ENCODE results near the gene FANCC. TPM values are rescaled to one million over a fixed set of nuclear protein-coding genes. Genes with fewer than 3 reads are reported as not detected.

The FANCC gene
- total and polyA plus RNA-seq, 2 of the 8 experiments (the other 6 are each of a cell fraction or from before 2014, with no cell fraction given) = 7.8 to 15.2 TPM

DNA sequence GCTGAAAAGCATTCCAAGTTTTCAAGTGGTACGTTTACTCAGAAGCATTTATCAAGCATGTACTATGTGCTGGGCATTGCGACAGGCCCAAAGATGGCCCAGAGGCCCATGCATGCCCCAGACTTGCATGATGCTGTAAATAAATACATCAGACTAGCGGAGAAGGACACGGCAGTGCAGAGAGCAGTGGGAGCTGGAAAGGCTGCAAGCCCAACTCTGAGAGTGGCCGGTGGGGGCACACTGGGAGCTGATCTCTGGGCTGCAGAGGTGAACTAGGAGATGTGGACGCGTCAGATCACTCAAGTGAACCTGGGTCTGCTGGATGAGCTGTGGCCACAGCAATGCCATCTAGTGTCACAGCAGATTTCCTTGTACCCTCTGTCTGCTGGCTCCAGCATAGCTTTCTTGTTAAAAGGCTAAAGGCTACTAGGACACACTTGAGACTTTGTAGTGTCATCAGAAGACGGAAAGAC is 246.9 kb downstream of the FANCC start:
- Histone ChIP-seq H2AK5ac (ENCODE audit: low read depth, low read length) (no peak overlapping the region), H3K23ac (ENCODE audit: insufficient read length) (no peak overlapping the region), H3K56ac (replicated peaks; ENCODE audit: insufficient read length, low read depth, low read length) (no peak overlapping the region), H2AFZ (ENCODE audit: low read length) (no peak overlapping the region), H2BK12ac (ENCODE audit: low read depth, low read length) (no peak overlapping the region), H3K23me2 (ENCODE audit: low read depth, low read length) (no peaks in the 10 kb centered on the region), H3K27ac (ENCODE audit: low read depth, low read length) (no peak overlapping the region), H3K4ac (replicated peaks; ENCODE audit: insufficient read length, low read depth, low read length) (no peak overlapping the region), H3K9me3 (ENCODE audit: insufficient read depth in 2 of 2, low read depth in 1 of 2, low read length in 1 of 2) (no peaks in the 10 kb centered on the region), H3K4me1 (replicated peaks in 1 of 4; ENCODE audit: control insufficient read depth in 3 of 4, insufficient read depth in 4 of 4, low read length in 3 of 4) (peaks cover 0 to 3% (median 0%) of the 10 kb centered on the region in 4 experiments; a peak in 1 of 7 replicates), H3K36me3 (ENCODE audit: control insufficient read depth in 2 of 4, insufficient read depth in 4 of 4, low read length in 3 of 4) (no peaks in the 10 kb centered on the region), H3K14ac (ENCODE audit: insufficient read length) (no peak overlapping the region), H3K4me2 (ENCODE audit: insufficient read depth in 1 of 2, low read depth in 2 of 2, low read length in 2 of 2) (no peak overlapping the region), H3K79me2 (ENCODE audit: control insufficient read depth in 1 of 2, insufficient read depth in 2 of 2, low read length in 2 of 2) (no peaks in the 10 kb centered on the region), H4K8ac (ENCODE audit: extremely low read depth, insufficient read depth, low read length) (no peak overlapping the region), H2BK120ac (replicated peaks; ENCODE audit: low read depth, low read length) (no peak overlapping the region), H4K5ac (ENCODE audit: insufficient read length, low read depth, low read length) (no peak overlapping the region), H2BK15ac (ENCODE audit: low read length) (no peak overlapping the region), H3K79me1 (ENCODE audit: low read depth, low read length) (no peaks in the 10 kb centered on the region), H4K20me1 (replicated peaks in 1 of 2; ENCODE audit: control insufficient read depth in 1 of 2, insufficient read depth in 2 of 2, low read length in 2 of 2) (peaks cover 0 to 3% of the 10 kb centered on the region in 2 experiments), H3K9ac (replicated peaks in 1 of 4; ENCODE audit: extremely low read depth in 1 of 4, low read depth in 3 of 4, low read length in 3 of 4) (no peak overlapping the region), H4K91ac (replicated peaks; ENCODE audit: insufficient read length, low read length) (no peak overlapping the region), H2BK20ac (ENCODE audit: low read length) (no peak overlapping the region), H3K4me3 (ENCODE audit: extremely low read depth in 1 of 4, insufficient read depth in 2 of 4, low read depth in 3 of 4, low read length in 4 of 4) (no peak overlapping the region), H3K27me3 (replicated peaks in 1 of 4; ENCODE audit: control insufficient read depth in 3 of 4, extremely low read depth in 1 of 4, insufficient read depth in 3 of 4, low read length in 3 of 4) (no peaks in the 10 kb centered on the region), H3K18ac (ENCODE audit: extremely low read depth, low read length) (no peak overlapping the region), H2BK5ac (ENCODE audit: low read depth, low read length) (no peak overlapping the region; the same call in 1 of the 2 replicates)
- 89% methylated on average over 8 of the region's 8 CpGs; no CpG with 5 or more reads in 1 of the 2 experiments for WGBS, 2 experiments (ENCODE audit: extremely low coverage in 1 of 2, insufficient coverage in 1 of 2, insufficient read length in 1 of 2, insufficient replicate concordance in 2 of 2, low coverage in 1 of 2, low lambda C conversion rate in 2 of 2, missing lambda C conversion rate in 1 of 2)
- TF ChIP-seq, protein P1, sequence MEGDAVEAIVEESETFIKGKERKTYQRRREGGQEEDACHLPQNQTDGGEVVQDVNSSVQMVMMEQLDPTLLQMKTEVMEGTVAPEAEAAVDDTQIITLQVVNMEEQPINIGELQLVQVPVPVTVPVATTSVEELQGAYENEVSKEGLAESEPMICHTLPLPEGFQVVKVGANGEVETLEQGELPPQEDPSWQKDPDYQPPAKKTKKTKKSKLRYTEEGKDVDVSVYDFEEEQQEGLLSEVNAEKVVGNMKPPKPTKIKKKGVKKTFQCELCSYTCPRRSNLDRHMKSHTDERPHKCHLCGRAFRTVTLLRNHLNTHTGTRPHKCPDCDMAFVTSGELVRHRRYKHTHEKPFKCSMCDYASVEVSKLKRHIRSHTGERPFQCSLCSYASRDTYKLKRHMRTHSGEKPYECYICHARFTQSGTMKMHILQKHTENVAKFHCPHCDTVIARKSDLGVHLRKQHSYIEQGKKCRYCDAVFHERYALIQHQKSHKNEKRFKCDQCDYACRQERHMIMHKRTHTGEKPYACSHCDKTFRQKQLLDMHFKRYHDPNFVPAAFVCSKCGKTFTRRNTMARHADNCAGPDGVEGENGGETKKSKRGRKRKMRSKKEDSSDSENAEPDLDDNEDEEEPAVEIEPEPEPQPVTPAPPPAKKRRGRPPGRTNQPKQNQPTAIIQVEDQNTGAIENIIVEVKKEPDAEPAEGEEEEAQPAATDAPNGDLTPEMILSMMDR (IDR thresholded peaks at IDR 0.05; ENCODE audit: control extremely low read depth in 1 of 3, insufficient read depth in 1 of 3, low read depth in 1 of 3, low read length in 3 of 3) = peak in 1 of 3 experiments; percentile 0; a peak in 1 of 4 replicates
- no peak for TF ChIP-seq MAX (IDR thresholded peaks at IDR 0.05)
- no peak for TF ChIP-seq KDM1A (IDR thresholded peaks at IDR 0.05; ENCODE audit: borderline replicate concordance, low read length)
- no peak; a peak in 1 of 4 replicates for TF ChIP-seq RAD21 (IDR thresholded peaks at IDR 0.05 in 1 of 2, conservative IDR thresholded peaks at IDR 0.05 in 1 of 2; ENCODE audit: low read depth in 2 of 2, low read length in 2 of 2)
- ChIA-PET CTCF (ENCODE audit: partially characterized antibody) (interaction anchor here (0.7 to 3.6 kb wide), 14 partner anchors 10 to 615 kb away, joined by 3 to 20 read pairs (median 3); no protein-coding TSS in a partner anchor), POLR2A (ENCODE audit: partially characterized antibody) (interaction anchor here (0.8 kb wide), 1 partner anchor 47 kb away, joined by 3 read pairs; no protein-coding TSS in a partner anchor)
- no peak for DNase-seq (ENCODE audit: low read depth in 1 of 2, low spot score in 2 of 2)
- FAIRE-seq = no peak
